ENCODE data around the gene NRBP1. TPM values are rescaled to one million over a fixed set of nuclear protein-coding genes. Genes with fewer than 3 reads are reported as not detected.
A peak's percentile ranks its signal among the peaks of the same experiment; 100 is the strongest.
"Not testable (repeated sequence)": the region's sequence is repeated elsewhere in the genome, so short reads cannot be mapped to it uniquely, and the experiment has no call there.

Gene NRBP1
- total RNA-seq, 1 experiment from 2014 or later = 150 TPM

- DNase-seq (ENCODE audit: low read depth) = no peak
- in situ Hi-C loops (cut with HindIII; ENCODE audit: low pct_unique_long_range_greater_than_20kb, low sequenced_read_pairs) = no loop called here
These were observed 12.3 kb upstream of the NRBP1 start for GRCh38 chr2:27416151-27416550.

- in situ Hi-C loops (cut with HindIII; ENCODE audit: low pct_unique_long_range_greater_than_20kb, low sequenced_read_pairs) = no loop called here
- DNase-seq (ENCODE audit: low read depth) = no peak
These were observed 7.4 kb upstream of the NRBP1 start for GRCh38 chr2:27420996-27421395.

GRCh38 chr2:27421660-27422250, 6.7 kb upstream of the NRBP1 start:
- in situ Hi-C loops (cut with HindIII; ENCODE audit: low pct_unique_long_range_greater_than_20kb, low sequenced_read_pairs) = no loop called here

GRCh38 chr2:27422958-27423357, 5.5 kb upstream of the NRBP1 start:
- in situ Hi-C loops (cut with HindIII; ENCODE audit: low pct_unique_long_range_greater_than_20kb, low sequenced_read_pairs) = no loop called here
- no peak for DNase-seq (ENCODE audit: low read depth)

More at GRCh38 chr2:27421660-27422250, 6.7 kb upstream of the NRBP1 start:
- DNase-seq (ENCODE audit: low read depth) = no peak

- DNase-seq (ENCODE audit: low read depth); in situ Hi-C loops (cut with HindIII; ENCODE audit: low pct_unique_long_range_greater_than_20kb, low sequenced_read_pairs): not testable (repeated sequence)
These were observed 3.4 kb upstream of the NRBP1 start for GRCh38 chr2:27425039-27425438.

- in situ Hi-C loops (cut with HindIII; ENCODE audit: low pct_unique_long_range_greater_than_20kb, low sequenced_read_pairs) = no loop called here
- DNase-seq (ENCODE audit: low read depth) = no peak
These were observed 593 bp upstream of the NRBP1 start for GRCh38 chr2:27427863-27428212.

GRCh38 chr2:27428978-27429541, 629 bp downstream of the NRBP1 start:
- peak; percentile 82 for DNase-seq (ENCODE audit: low read depth)
- in situ Hi-C loops (cut with HindIII; ENCODE audit: low pct_unique_long_range_greater_than_20kb, low sequenced_read_pairs) = no loop called here

- in situ Hi-C loops (cut with HindIII; ENCODE audit: low pct_unique_long_range_greater_than_20kb, low sequenced_read_pairs) = no loop called here
- peak; percentile 37 for DNase-seq (ENCODE audit: low read depth)
These were observed 3.0 kb downstream of the NRBP1 start for GRCh38 chr2:27431395-27431794.

GRCh38 chr2:27435628-27436027, 7.2 kb downstream of the NRBP1 start:
- DNase-seq (ENCODE audit: low read depth) = no peak
- in situ Hi-C loops (cut with HindIII; ENCODE audit: low pct_unique_long_range_greater_than_20kb, low sequenced_read_pairs) = no loop called here

- DNase-seq (ENCODE audit: low read depth) = no peak
- in situ Hi-C loops (cut with HindIII; ENCODE audit: low pct_unique_long_range_greater_than_20kb, low sequenced_read_pairs) = no loop called here
These were observed 12.9 kb downstream of the NRBP1 start for GRCh38 chr2:27441226-27441926.

GRCh38 chr2:27441958-27442919, 13.8 kb downstream of the NRBP1 start, which contains the start of gene KRTCAP3:
Gene KRTCAP3 (plus strand): TSS chr2:27442381. CDS start chr2:27442413, 32 bp downstream.
- in situ Hi-C loops (cut with HindIII; ENCODE audit: low pct_unique_long_range_greater_than_20kb, low sequenced_read_pairs) = no loop called here
- DNase-seq (ENCODE audit: low read depth) = no peak

GRCh38 chr2:27442920-27443282, 14.5 kb downstream of the NRBP1 start:
- no peak for DNase-seq (ENCODE audit: low read depth)
- in situ Hi-C loops (cut with HindIII; ENCODE audit: low pct_unique_long_range_greater_than_20kb, low sequenced_read_pairs) = no loop called here

GRCh38 chr2:27445155-27445554, 16.7 kb downstream of the NRBP1 start:
- in situ Hi-C loops (cut with HindIII; ENCODE audit: low pct_unique_long_range_greater_than_20kb, low sequenced_read_pairs) = no loop called here
- DNase-seq (ENCODE audit: low read depth) = no peak

- no peak for DNase-seq (ENCODE audit: low read depth)
These were observed 17.2 kb downstream of the NRBP1 start for GRCh38 chr2:27445615-27446014.

GRCh38 chr2:27446057-27446456, 17.6 kb downstream of the NRBP1 start:
- in situ Hi-C loops (cut with HindIII; ENCODE audit: low pct_unique_long_range_greater_than_20kb, low sequenced_read_pairs) = no loop called here
- DNase-seq (ENCODE audit: low read depth) = no peak

More at GRCh38 chr2:27445615-27446014, 17.2 kb downstream of the NRBP1 start:
- in situ Hi-C loops (cut with HindIII; ENCODE audit: low pct_unique_long_range_greater_than_20kb, low sequenced_read_pairs) = no loop called here

- no peak for DNase-seq (ENCODE audit: low read depth)
- in situ Hi-C loops (cut with HindIII; ENCODE audit: low pct_unique_long_range_greater_than_20kb, low sequenced_read_pairs) = no loop called here
These were observed 19.9 kb downstream of the NRBP1 start for GRCh38 chr2:27448381-27448780.

- in situ Hi-C loops (cut with HindIII; ENCODE audit: low pct_unique_long_range_greater_than_20kb, low sequenced_read_pairs) = no loop called here
- DNase-seq (ENCODE audit: low read depth) = no peak
These were observed 22.7 kb downstream of the NRBP1 start for GRCh38 chr2:27451095-27451494.

- in situ Hi-C loops (cut with HindIII; ENCODE audit: low pct_unique_long_range_greater_than_20kb, low sequenced_read_pairs) = no loop called here
These were observed 25.5 kb downstream of the NRBP1 start for GRCh38 chr2:27453968-27454367.

GRCh38 chr2:27461118-27461517, 32.7 kb downstream of the NRBP1 start:
- in situ Hi-C loops (cut with HindIII; ENCODE audit: low pct_unique_long_range_greater_than_20kb, low sequenced_read_pairs) = no loop called here
- no peak for DNase-seq (ENCODE audit: low read depth)

More at GRCh38 chr2:27453968-27454367, 25.5 kb downstream of the NRBP1 start:
- DNase-seq (ENCODE audit: low read depth) = no peak

Measured in Caki2 (cell line).